B cell (primary cell): ENCODE measurements around the gene ZBTB48. TPM values are rescaled to one million over a fixed set of nuclear protein-coding genes. Genes with fewer than 3 reads are reported as not detected.
A peak's percentile ranks its signal among the peaks of the same experiment; 100 is the strongest.

ENCODE experiments used
- ATAC-seq: fragments of 200-7000 bp; cut with Tn5 transposase; one replicate; pipeline ENCODE4 v1.10.0; 2021; ENCODE audit warnings: low read depth, mild to moderate bottlenecking, moderate number of reproducible peaks, moderate library complexity
- CTCF ChIA-PET: fragments of 350-600 bp; sonication (Branson Sonifier 250); formaldehyde crosslinking; loops from one replicate; lab custom pipeline; 2021; ENCODE audit warnings: antibody characterized with exemption, inconsistent platforms; lab: Charles Lee
- POLR2A ChIA-PET: fragments of 350-600 bp; sonication (Branson Sonifier 250); formaldehyde crosslinking; loops from one replicate; lab custom pipeline; 2021; ENCODE audit warnings: antibody characterized with exemption; lab: Charles Lee
- DNase-seq: peaks from one replicate; pipeline ENCODE4 v3.0.0; 2013
- H2AFZ ChIP-seq: 2 replicates; pipeline ENCODE4 v1.6.1; 2012; ENCODE audit warnings: mild to moderate bottlenecking, low read depth, low read length; ENCODE audit not compliant: insufficient read depth, poor library complexity, severe bottlenecking
- H3K27ac ChIP-seq, 2 donors: 1 replicate in 1 of 2; 2 replicates in 1 of 2; pipeline ENCODE4 v1.5.1; 2012 to 2013; ENCODE audit warnings: low read length in 2 of 2, mild to moderate bottlenecking in 2 of 2, moderate library complexity in 1 of 2
- H3K27me3 ChIP-seq, 4 experiments: fragments of 200-600 bp in 1 of 4; sonication (generic) in 1 of 4; replicated peaks in 1 of 4; 1 replicate in 2 of 4; 2 replicates in 2 of 4; pipeline versions ENCODE4 v1.6.1 to v1.7.0; 2013 to 2016; ENCODE audit warnings: low read length in 3 of 4, mild to moderate bottlenecking in 2 of 4, mixed read lengths in 1 of 4, moderate library complexity in 1 of 4; ENCODE audit not compliant: insufficient read depth in 4 of 4, control insufficient read depth in 3 of 4; ENCODE audit errors: control extremely low read depth in 1 of 4
- H3K36me3 ChIP-seq, 2 experiments: replicated peaks in 1 of 2; 1 replicate in 1 of 2; 2 replicates in 1 of 2; pipeline versions ENCODE4 v1.6.1 to v1.7.1; 2013; ENCODE audit warnings: low read length in 1 of 2; ENCODE audit not compliant: insufficient read depth in 2 of 2, control insufficient read depth in 1 of 2; ENCODE audit errors: control extremely low read depth in 1 of 2, extremely low read depth in 1 of 2
- H3K4me1 ChIP-seq, 2 donors: fragments of 200-600 bp in 1 of 2; sonication (generic) in 1 of 2; 1 replicate in 1 of 2; 2 replicates in 1 of 2; pipeline versions ENCODE4 v1.5.1 to v1.6.1; 2013 to 2017; ENCODE audit warnings: low read length in 2 of 2; ENCODE audit not compliant: control insufficient read depth in 2 of 2, insufficient read depth in 2 of 2
- H3K4me2 ChIP-seq: replicated peaks from 2 replicates; pipeline ENCODE3; 2012; ENCODE audit warnings: mild to moderate bottlenecking, low read depth, low read length; ENCODE audit not compliant: poor library complexity, severe bottlenecking
- H3K4me3 ChIP-seq, 5 experiments: fragments of 200-600 bp in 1 of 5; sonication (generic) in 1 of 5; 1 replicate in 3 of 5; 2 replicates in 2 of 5; pipeline versions ENCODE4 v1.5.1 to v1.7.0; 2011 to 2016; ENCODE audit warnings: low read length in 4 of 5, mild to moderate bottlenecking in 4 of 5, low read depth in 2 of 5, control low read depth in 1 of 5, moderate library complexity in 1 of 5; ENCODE audit not compliant: insufficient read depth in 1 of 5; ENCODE audit errors: control extremely low read depth in 1 of 5, extremely low read depth in 1 of 5
- H3K79me2 ChIP-seq: fragments of 200-600 bp; sonication (generic); one replicate; pipeline ENCODE4 v1.6.0; 2016; ENCODE audit warnings: low read length; ENCODE audit not compliant: control insufficient read depth, insufficient read depth
- H3K9ac ChIP-seq: fragments of 200-600 bp; sonication (generic); 2 replicates; pipeline ENCODE4 v1.6.1; 2017; ENCODE audit warnings: mild to moderate bottlenecking, low read length, moderate library complexity
- H3K9me3 ChIP-seq, 3 donors: one replicate each; pipeline versions ENCODE4 v1.6.1 to v1.7.1; 2013; ENCODE audit warnings: low read length in 2 of 3; ENCODE audit not compliant: control insufficient read depth in 2 of 3, insufficient read depth in 1 of 3; ENCODE audit errors: control extremely low read depth in 1 of 3
- H4K20me1 ChIP-seq: 2 replicates; pipeline ENCODE4 v1.6.0; 2012; ENCODE audit warnings: mild to moderate bottlenecking, low read length; ENCODE audit not compliant: insufficient read depth, control insufficient read depth, poor library complexity, severe bottlenecking
- H3K27ac Mint-ChIP-seq: one replicate; pipeline ENCODE4 v1.8.0; 2021; ENCODE audit warnings: mixed read lengths
- H3K27me3 Mint-ChIP-seq: one replicate; pipeline ENCODE4 v1.8.0; 2021; ENCODE audit warnings: mixed read lengths
- H3K4me1 Mint-ChIP-seq: one replicate; pipeline ENCODE4 v1.8.0; 2021; ENCODE audit warnings: mixed read lengths
- H3K4me3 Mint-ChIP-seq: one replicate; pipeline ENCODE4 v1.8.0; 2021; ENCODE audit warnings: mixed read lengths
- H3K9me3 Mint-ChIP-seq: one replicate; pipeline ENCODE4 v1.8.0; 2022; ENCODE audit warnings: mixed read lengths; ENCODE audit not compliant: insufficient read depth
- CTCF ChIP-seq: fragments of 200-600 bp; IDR thresholded peaks from one replicate; pipeline ENCODE4 v1.8.0; 2022; ENCODE audit warnings: antibody characterized with exemption, mild to moderate bottlenecking
- EZH2 ChIP-seq: IDR thresholded peaks from 2 replicates; pipeline ENCODE4 v1.6.1; 2012; ENCODE audit warnings: borderline replicate concordance, low read depth, mild to moderate bottlenecking, moderate library complexity, low read length; ENCODE audit not compliant: insufficient read depth, poor library complexity, severe bottlenecking
- WGBS: methylation state at CpG from one replicate; pipeline ENCODE4 v1.1.5; 2013; ENCODE audit warnings: missing lambda C conversion rate; ENCODE audit not compliant: insufficient coverage; 5-methylcytosine and 5-hydroxymethylcytosine counted together
- intact Hi-C: fragments of 100-400 bp; cut with micrococcal nuclease; formaldehyde crosslinking; loops from one replicate; pipeline ENCODE4 v1.10.0; 2022
- polyA plus RNA-seq: library from polyadenylated mRNA; depleted of rRNA; stranded (reverse); fragments of >200 nt; gene quantifications from 2 replicates; pipeline ENCODE4 v1.2.3, GENCODE V29; 2012
- total RNA-seq, 2 donors: library from RNA; stranded (reverse); fragments of 120-200 nt in 1 of 2; gene quantifications; 1 replicate in 1 of 2; 2 replicates in 1 of 2; pipeline versions ENCODE4 v1.2.3 to v1.2.4, GENCODE V29; 2013 to 2022

Gene ZBTB48
- total and polyA plus RNA-seq, 2 donors (not counting 1 experiment from before 2014, with no cell fraction given) = 65.6 to 100 TPM

GRCh38 chr1:6554031-6554906 lies 25.5 kb upstream of the ZBTB48 start, which contains the start of gene NOL9:
Gene NOL9, minus strand, starts transcription at chr1:6554513. Its CDS starts 11 bp downstream, at chr1:6554502.
- H3K27me3 ChIP-seq = no peaks in the 10 kb centered on the region
- H3K9me3 ChIP-seq = no peaks in the 10 kb centered on the region
- 4% methylated on average over 85 of the region's 87 CpGs for WGBS
- H4K20me1 ChIP-seq = peaks cover 25% of the 10 kb centered on the region
- ChIA-PET POLR2A (interaction anchor here (1.6 to 1.7 kb wide), 2 partner anchors 26 to 48 kb away, joined by 9 to 14 read pairs; partner anchors contain the start of genes KLHL21 and ZBTB48), CTCF (interaction anchor here (0.6 to 4.7 kb wide), 18 partner anchors 8 to 95 kb away, joined by 3 to 33 read pairs (median 4); partner anchors contain the start of genes KLHL21, PLEKHG5 and ZBTB48)
- peaks cover 1 to 9% of the 10 kb centered on the region in 2 experiments for H3K36me3 ChIP-seq
- intact Hi-C loops = loop anchor here (1.0 kb wide), 6 partner anchors 25 to 147 kb away; partner anchors contain the start of genes DNAJC11, KLHL21 and ZBTB48
- H2AFZ ChIP-seq = peak within 1 kb of the TSS; percentile 99
- peak within 1 kb of the TSS; percentile 94 for H3K9ac ChIP-seq
- peaks cover 20% of the 10 kb centered on the region for H3K4me1 Mint-ChIP-seq
- peaks cover 28% of the 10 kb centered on the region for H3K79me2 ChIP-seq
- TF ChIP-seq EZH2 (no peak), CTCF (peak; percentile 94)
- ATAC-seq (peak; percentile 96), DNase-seq (peak; percentile 97)
- peak within 1 kb of the TSS; percentile 14 to 86 for H3K27ac ChIP-seq
- H3K27me3 Mint-ChIP-seq = no peaks in the 10 kb centered on the region
- peak within 1 kb of the TSS; percentile 72 to 93 (median 84) for H3K4me3 ChIP-seq
- peak within 1 kb of the TSS; percentile 86 for H3K27ac Mint-ChIP-seq
- peak within 1 kb of the TSS; percentile 87 for H3K4me3 Mint-ChIP-seq
- H3K4me1 ChIP-seq = peaks cover 17 to 23% of the 10 kb centered on the region in 2 donors
- H3K4me2 ChIP-seq = peak within 1 kb of the TSS; percentile 99
- H3K9me3 Mint-ChIP-seq = no peaks in the 10 kb centered on the region
